Measurements from ENCODE around the gene TMEM43.

Gene TMEM43

DNA sequence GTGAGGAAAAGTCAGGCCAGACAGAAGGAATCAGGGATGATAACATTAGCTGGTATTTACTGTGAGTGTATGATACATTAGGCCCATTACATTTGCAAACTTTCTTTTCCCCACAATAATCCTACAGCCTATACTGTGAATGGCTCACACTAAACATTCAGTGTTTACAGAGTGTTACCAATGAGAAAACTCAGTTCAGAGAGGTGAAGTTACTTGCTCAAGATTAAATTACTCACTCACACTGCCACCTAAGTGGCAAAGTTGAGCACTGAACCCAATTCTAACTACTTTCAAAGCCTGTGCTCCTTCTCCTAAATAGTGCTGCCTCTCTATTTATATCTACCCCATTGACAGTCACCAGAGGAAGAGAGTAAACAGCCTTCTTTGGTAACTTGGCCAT lies 45.0 kb downstream of the TMEM43 start:
- DNase-seq (ENCODE audit: low read depth), result no peak
- H3K4me3 ChIP-seq (ENCODE audit: low read depth, low read length), result no peak overlapping the region
- no peak for TF ChIP-seq POLR2A (IDR thresholded peaks at IDR 0.05; ENCODE audit: extremely low read depth, insufficient read length)
- TF ChIP-seq, protein P1, sequence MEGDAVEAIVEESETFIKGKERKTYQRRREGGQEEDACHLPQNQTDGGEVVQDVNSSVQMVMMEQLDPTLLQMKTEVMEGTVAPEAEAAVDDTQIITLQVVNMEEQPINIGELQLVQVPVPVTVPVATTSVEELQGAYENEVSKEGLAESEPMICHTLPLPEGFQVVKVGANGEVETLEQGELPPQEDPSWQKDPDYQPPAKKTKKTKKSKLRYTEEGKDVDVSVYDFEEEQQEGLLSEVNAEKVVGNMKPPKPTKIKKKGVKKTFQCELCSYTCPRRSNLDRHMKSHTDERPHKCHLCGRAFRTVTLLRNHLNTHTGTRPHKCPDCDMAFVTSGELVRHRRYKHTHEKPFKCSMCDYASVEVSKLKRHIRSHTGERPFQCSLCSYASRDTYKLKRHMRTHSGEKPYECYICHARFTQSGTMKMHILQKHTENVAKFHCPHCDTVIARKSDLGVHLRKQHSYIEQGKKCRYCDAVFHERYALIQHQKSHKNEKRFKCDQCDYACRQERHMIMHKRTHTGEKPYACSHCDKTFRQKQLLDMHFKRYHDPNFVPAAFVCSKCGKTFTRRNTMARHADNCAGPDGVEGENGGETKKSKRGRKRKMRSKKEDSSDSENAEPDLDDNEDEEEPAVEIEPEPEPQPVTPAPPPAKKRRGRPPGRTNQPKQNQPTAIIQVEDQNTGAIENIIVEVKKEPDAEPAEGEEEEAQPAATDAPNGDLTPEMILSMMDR (IDR thresholded peaks at IDR 0.05; ENCODE audit: low read depth, low read length), result no peak
- TF ChIP-seq MAX (IDR thresholded peaks at IDR 0.05; ENCODE audit: low read depth, low read length), result no peak
- no peak for TF ChIP-seq MYC (IDR thresholded peaks at IDR 0.05; ENCODE audit: low read depth, low read length)

- TF ChIP-seq POLR2A (IDR thresholded peaks at IDR 0.05; ENCODE audit: extremely low read depth, insufficient read length), result no peak
- no peak for TF ChIP-seq MAX (IDR thresholded peaks at IDR 0.05; ENCODE audit: low read depth, low read length)
- no peak for TF ChIP-seq MYC (IDR thresholded peaks at IDR 0.05; ENCODE audit: low read depth, low read length)
- TF ChIP-seq, protein P1 (IDR thresholded peaks at IDR 0.05; ENCODE audit: low read depth, low read length), result no peak
Observed at GRCh38 chr3:14170531-14171159, 45.8 kb downstream of the TMEM43 start.

DNA sequence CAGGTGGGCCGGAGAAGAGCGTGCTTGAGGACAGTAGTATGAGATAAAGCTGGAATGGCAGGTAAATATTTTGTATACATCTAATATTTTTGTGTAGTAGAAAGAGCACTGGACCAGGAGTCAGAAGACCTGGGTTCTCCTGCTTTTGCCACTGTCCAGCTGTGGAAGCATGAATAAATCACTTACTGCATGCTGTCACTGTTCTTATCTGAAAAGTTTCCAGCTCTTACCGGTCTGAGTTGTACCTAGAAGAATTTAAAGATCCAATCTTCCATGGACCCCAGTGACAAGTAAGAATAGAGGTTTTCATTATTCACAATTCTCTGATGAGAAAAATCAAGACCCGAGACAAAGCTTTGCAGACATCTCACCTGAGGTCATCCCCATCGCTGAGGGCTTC lies 47.6 kb downstream of the TMEM43 start:
- no peak for TF ChIP-seq MYC (IDR thresholded peaks at IDR 0.05; ENCODE audit: low read depth, low read length)
- TF ChIP-seq POLR2A (IDR thresholded peaks at IDR 0.05; ENCODE audit: extremely low read depth, insufficient read length), result no peak
- TF ChIP-seq, protein P1 (IDR thresholded peaks at IDR 0.05; ENCODE audit: low read depth, low read length), result no peak
- no peak for TF ChIP-seq MAX (IDR thresholded peaks at IDR 0.05; ENCODE audit: low read depth, low read length)
- no peak for DNase-seq (ENCODE audit: low read depth)
- H3K4me3 ChIP-seq (ENCODE audit: low read depth, low read length), result no peak overlapping the region

More at GRCh38 chr3:14170531-14171159, 45.8 kb downstream of the TMEM43 start:
- no peak overlapping the region for H3K4me3 ChIP-seq (ENCODE audit: low read depth, low read length)
- DNase-seq (ENCODE audit: low read depth), result no peak

GRCh38 chr3:14174483-14174882 lies 49.6 kb downstream of the TMEM43 start:
- TF ChIP-seq MAX (IDR thresholded peaks at IDR 0.05; ENCODE audit: low read depth, low read length) (no peak), MYC (IDR thresholded peaks at IDR 0.05; ENCODE audit: low read depth, low read length) (no peak), POLR2A (IDR thresholded peaks at IDR 0.05; ENCODE audit: extremely low read depth, insufficient read length) (no peak)
- TF ChIP-seq, protein P1 (IDR thresholded peaks at IDR 0.05; ENCODE audit: low read depth, low read length), result no peak
- no peak for DNase-seq (ENCODE audit: low read depth)
- H3K4me3 ChIP-seq (ENCODE audit: low read depth, low read length), result no peak overlapping the region

DNA sequence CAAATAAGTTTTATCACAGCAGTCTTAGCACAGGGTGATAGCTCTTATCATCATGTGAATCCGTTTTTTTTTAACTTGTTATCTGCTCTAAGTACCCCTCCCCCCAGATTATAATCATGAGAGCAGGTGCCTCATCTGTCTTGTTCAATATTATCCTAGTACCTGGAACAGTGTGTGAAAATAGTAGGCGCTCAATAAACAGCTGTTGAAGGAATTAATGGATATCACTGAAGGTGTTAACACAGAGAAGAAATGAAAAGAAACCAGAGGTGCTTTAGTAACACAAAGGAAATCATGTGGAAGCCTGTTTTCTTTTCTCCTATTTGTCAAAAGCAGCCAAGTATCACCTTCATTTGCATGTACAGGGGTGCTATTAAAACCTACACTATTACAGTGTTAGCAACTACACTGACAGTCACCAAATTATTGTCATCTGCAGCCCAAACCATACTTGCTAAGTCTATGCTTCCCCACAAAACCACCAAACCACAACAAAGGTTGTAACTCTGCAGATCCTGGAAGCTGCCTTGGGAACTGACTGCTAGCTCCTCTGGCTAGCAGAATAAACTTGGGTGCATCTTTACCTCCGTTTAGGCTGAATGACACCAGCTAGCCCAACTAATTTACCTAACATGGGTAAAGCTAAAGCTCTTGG lies 50.7 kb downstream of the TMEM43 start:
- peak; percentile 86 for DNase-seq (ENCODE audit: low read depth)
- H3K4me3 ChIP-seq (ENCODE audit: low read depth, low read length), result peak overlapping the region; percentile 18
- no peak for TF ChIP-seq POLR2A (IDR thresholded peaks at IDR 0.05; ENCODE audit: extremely low read depth, insufficient read length)
- no peak for TF ChIP-seq MYC (IDR thresholded peaks at IDR 0.05; ENCODE audit: low read depth, low read length)
- TF ChIP-seq, protein P1 (IDR thresholded peaks at IDR 0.05; ENCODE audit: low read depth, low read length), result no peak
- TF ChIP-seq MAX (IDR thresholded peaks at IDR 0.05; ENCODE audit: low read depth, low read length), result no peak

Data from NB4 (cell line).